Ishikawa (cell line): ENCODE data around the gene MYL11.
A peak's percentile ranks its signal among the peaks of the same experiment; 100 is the strongest.

Experiments used
- CEBPB ChIP-seq: IDR thresholded peaks from 2 replicates; pipeline ENCODE4 v1.6.1; 2012
- CREB1 ChIP-seq: IDR thresholded peaks from 2 replicates; pipeline ENCODE4 v1.6.1; 2012; ENCODE audit warnings: low read depth
- EGR1 ChIP-seq: IDR thresholded peaks from 2 replicates; pipeline ENCODE4 v1.6.1; 2012
- EP300 ChIP-seq: IDR thresholded peaks from 2 replicates; pipeline ENCODE4 v1.6.1; 2012; ENCODE audit warnings: borderline replicate concordance
- FOXM1 ChIP-seq: IDR thresholded peaks from 2 replicates; pipeline ENCODE4 v1.6.1; 2012; ENCODE audit warnings: low read depth, borderline replicate concordance
- MAX ChIP-seq: IDR thresholded peaks from 2 replicates; pipeline ENCODE4 v1.6.1; 2012
- NFIC ChIP-seq: IDR thresholded peaks from 2 replicates; pipeline ENCODE4 v1.6.1; 2012
- RAD21 ChIP-seq: IDR thresholded peaks from 2 replicates; pipeline ENCODE4 v1.6.1; 2012; ENCODE audit warnings: low read depth
- REST ChIP-seq: IDR thresholded peaks from 2 replicates; pipeline ENCODE4 v1.6.1; 2012; ENCODE audit warnings: low read depth, mild to moderate bottlenecking
- TAF1 ChIP-seq: IDR thresholded peaks from 2 replicates; pipeline ENCODE4 v1.6.1; 2012; ENCODE audit warnings: low read depth, mild to moderate bottlenecking
- TCF12 ChIP-seq: IDR thresholded peaks from 2 replicates; pipeline ENCODE4 v1.6.1; 2012; ENCODE audit warnings: low read depth
- TEAD4 ChIP-seq: IDR thresholded peaks from 2 replicates; pipeline ENCODE4 v1.6.1; 2012
- USF1 ChIP-seq: IDR thresholded peaks from 2 replicates; pipeline ENCODE4 v1.6.1; 2012
- YY1 ChIP-seq: IDR thresholded peaks from 2 replicates; pipeline ENCODE4 v1.6.1; 2012; ENCODE audit warnings: low read depth
- ZBTB7A ChIP-seq: IDR thresholded peaks from 2 replicates; pipeline ENCODE4 v1.6.1; 2012; ENCODE audit warnings: low read depth

MYL11 gene

GRCh38 chr16:30348929-30349328, 25.7 kb upstream of the MYL11 start:
- TF ChIP-seq NFIC (no peak), REST (no peak)

- TF ChIP-seq TCF12 (peak; percentile 50; the same call in 1 of the 2 replicates), CEBPB (peak; percentile 89), EP300 (peak; percentile 52; the same call in 1 of the 2 replicates), FOXM1 (no peak), ZBTB7A (no peak)
Measured at GRCh38 chr16:30349675-30350074, 24.9 kb upstream of the MYL11 start.

- no peak for TF ChIP-seq MAX
- no peak for TF ChIP-seq CREB1
- no peak for TF ChIP-seq EGR1
- no peak for TF ChIP-seq CEBPB
- no peak for TF ChIP-seq YY1
- TF ChIP-seq RAD21 = no peak
Measured at GRCh38 chr16:30350134-30350871, 24.3 kb upstream of the MYL11 start.

GRCh38 chr16:30351001-30351441, 23.6 kb upstream of the MYL11 start:
- TF ChIP-seq EP300 (no peak), USF1 (no peak), MAX (no peak), ZBTB7A (no peak), YY1 (no peak), TAF1 (no peak), TCF12 (no peak), RAD21 (no peak), EGR1 (no peak), CEBPB (no peak), TEAD4 (no peak), CREB1 (no peak), NFIC (no peak), FOXM1 (no peak), REST (no peak)

- TF ChIP-seq EP300 (peak; percentile 89), NFIC (peak; percentile 99), TEAD4 (peak; percentile 68), USF1 (no peak), CREB1 (no peak), ZBTB7A (no peak; the same call in 1 of the 2 replicates), REST (no peak), EGR1 (no peak), MAX (0 out of 2 replicates have a peak, but pooled peaks have one; percentile 60), CEBPB (no peak), YY1 (0 out of 2 replicates have a peak, but pooled peaks have one; percentile 5), TAF1 (no peak), RAD21 (no peak; the same call in 1 of the 2 replicates), FOXM1 (0 out of 2 replicates have a peak, but pooled peaks have one; percentile 58), TCF12 (peak; percentile 90)
Measured at GRCh38 chr16:30351586-30352419, 22.8 kb upstream of the MYL11 start.
